Measurements from ENCODE around the gene XYLT1.

GRCh38 chr16:17106243-17106791 lies 364.4 kb downstream of the XYLT1 start:
- TF ChIP-seq JUND (IDR thresholded peaks at IDR 0.05; ENCODE audit: low read length) = no peak
- no peak for TF ChIP-seq EZH2 (IDR thresholded peaks at IDR 0.05; ENCODE audit: low read depth, low read length, severe bottlenecking)
- TF ChIP-seq, protein P1, sequence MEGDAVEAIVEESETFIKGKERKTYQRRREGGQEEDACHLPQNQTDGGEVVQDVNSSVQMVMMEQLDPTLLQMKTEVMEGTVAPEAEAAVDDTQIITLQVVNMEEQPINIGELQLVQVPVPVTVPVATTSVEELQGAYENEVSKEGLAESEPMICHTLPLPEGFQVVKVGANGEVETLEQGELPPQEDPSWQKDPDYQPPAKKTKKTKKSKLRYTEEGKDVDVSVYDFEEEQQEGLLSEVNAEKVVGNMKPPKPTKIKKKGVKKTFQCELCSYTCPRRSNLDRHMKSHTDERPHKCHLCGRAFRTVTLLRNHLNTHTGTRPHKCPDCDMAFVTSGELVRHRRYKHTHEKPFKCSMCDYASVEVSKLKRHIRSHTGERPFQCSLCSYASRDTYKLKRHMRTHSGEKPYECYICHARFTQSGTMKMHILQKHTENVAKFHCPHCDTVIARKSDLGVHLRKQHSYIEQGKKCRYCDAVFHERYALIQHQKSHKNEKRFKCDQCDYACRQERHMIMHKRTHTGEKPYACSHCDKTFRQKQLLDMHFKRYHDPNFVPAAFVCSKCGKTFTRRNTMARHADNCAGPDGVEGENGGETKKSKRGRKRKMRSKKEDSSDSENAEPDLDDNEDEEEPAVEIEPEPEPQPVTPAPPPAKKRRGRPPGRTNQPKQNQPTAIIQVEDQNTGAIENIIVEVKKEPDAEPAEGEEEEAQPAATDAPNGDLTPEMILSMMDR (IDR thresholded peaks at IDR 0.05; ENCODE audit: control extremely low read depth in 1 of 3, insufficient read depth in 1 of 3, low read depth in 1 of 3, low read length in 3 of 3) = no peak
- TF ChIP-seq ATF3 (IDR thresholded peaks at IDR 0.05; ENCODE audit: insufficient read depth, low read depth, low read length) = no peak
- no peak for TF ChIP-seq YY1 (IDR thresholded peaks at IDR 0.05; ENCODE audit: low read depth, low read length)
- TF ChIP-seq SP1 (IDR thresholded peaks at IDR 0.05; ENCODE audit: low read depth, low read length) = no peak
- TF ChIP-seq MAX (IDR thresholded peaks at IDR 0.05) = no peak
- TF ChIP-seq RFX5 (IDR thresholded peaks at IDR 0.05; ENCODE audit: borderline replicate concordance, low read depth, low read length) = no peak
- TF ChIP-seq JUN (IDR thresholded peaks at IDR 0.05; ENCODE audit: low read depth, low read length) = no peak

All from H1 (cell line).